ENCODE measurements around the gene MED8. TPM values are rescaled to one million over a fixed set of nuclear protein-coding genes. Genes with fewer than 3 reads are reported as not detected.

The MED8 gene
- polyA plus RNA-seq, 4 donors: 39.3 to 43.1 (median 41.2) TPM

DNA sequence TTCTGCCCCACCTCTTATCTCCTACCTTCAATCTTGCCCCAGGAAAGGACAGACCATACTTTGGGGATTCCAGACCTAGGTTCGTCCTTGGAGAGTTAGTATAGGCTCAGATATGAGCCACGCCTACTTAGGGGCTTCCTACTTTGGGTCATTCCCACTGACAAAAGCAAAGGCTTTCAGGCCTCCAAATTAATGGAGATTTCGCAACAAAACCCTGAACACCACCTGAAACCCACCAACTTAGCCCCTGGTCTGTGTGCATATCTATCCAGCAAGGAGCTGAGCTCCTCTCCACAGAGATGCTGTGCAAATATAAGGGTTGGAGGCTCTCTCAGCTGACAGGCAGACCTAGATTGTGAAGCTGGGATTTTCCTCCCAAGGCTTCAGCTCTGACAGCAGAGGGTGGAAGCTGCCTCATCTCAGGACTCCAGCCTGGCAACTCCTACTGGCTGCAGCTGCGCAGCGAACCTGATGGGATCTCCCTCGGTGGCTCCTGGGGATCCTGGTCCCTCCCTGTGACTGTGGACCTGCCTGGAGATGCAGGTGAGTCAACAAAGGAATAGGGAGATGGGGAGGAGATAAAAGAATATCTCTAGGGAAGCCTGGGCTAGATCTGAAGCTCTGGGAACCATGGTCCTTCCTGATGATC, 49.9 kb downstream of the MED8 start:
- no peak for DNase-seq (ENCODE audit: low read depth in 4 of 4, low spot score in 3 of 4)

DNA sequence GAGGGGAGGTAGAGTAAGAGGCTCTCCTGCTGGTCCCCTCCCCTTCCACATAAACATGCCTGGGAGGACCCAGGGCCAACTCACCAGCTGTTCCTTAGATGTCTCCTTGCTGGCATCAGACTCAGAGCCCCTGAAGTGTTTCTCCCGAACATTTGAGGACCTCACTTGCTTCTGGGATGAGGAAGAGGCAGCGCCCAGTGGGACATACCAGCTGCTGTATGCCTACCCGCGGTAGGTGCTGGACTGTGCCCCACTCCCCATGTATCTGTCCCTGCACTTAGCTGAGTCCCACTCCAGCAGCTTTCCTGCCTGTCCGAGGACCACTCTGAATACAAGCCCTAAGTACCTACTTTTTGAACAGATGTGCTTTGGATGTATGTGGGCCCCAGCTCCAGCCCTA, 51.6 kb downstream of the MED8 start:
- DNase-seq (ENCODE audit: low read depth in 4 of 4, low spot score in 3 of 4): no peak

DNA sequence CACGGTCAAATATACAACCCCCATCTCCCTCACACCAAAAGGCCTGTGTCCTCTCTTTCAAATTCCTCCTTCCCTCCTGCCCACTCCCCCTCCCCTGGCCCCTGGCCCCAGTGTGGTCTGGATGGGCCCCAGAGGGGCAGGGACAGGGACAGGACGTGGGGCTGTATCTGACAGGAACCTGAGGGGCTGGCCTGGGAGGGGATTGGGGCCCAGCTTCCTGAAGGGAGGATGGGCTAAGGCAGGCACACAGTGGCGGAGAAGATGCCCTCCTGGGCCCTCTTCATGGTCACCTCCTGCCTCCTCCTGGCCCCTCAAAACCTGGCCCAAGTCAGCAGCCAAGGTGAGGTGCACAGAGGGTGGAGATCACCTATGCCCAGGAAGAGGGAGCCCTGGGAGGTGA, 52.0 kb downstream of the MED8 start, which contains the start of gene MPL:
TSS of gene MPL (plus strand) at position 231 of the 400 bp plus-strand sequence. CDS start at position 262, 31 bp downstream.
- DNase-seq (ENCODE audit: low read depth in 4 of 4, low spot score in 3 of 4): no peak

DNA sequence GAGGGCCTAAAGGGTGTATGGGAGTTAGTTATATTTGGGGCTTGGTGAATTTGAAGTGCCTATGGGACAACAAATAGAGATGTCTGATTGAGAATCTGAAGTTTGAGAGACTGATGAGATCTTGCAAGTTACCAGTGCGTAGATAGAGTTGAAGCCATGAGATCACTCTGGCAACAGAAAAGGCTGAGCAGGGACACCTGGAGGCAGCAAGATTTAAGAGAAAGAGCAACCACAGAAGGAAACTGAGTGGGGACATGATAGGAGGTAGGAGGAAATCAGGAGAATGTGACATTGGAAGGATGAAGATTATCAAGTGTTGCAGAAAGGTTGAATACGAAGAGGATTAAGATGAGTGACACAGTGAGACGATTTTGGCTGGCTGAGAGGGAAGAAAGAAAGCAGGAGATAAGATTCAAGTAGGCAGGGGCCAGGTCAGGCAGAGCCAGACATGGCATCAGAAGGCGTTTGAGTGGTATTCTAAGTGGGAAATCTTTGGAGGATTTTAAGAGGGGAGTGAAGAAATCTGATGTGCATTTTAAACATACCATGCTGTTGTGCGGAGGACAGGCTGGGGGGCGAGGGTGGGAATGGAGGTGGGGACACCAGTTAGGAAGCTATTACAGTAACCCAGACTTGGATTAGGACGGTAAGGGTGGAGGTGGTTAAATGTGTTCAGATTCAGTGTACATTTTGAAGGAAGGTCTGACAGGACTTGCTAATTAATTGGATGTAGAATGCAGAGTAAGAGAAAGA, 55.0 kb downstream of the MED8 start:
- DNase-seq (ENCODE audit: low read depth in 4 of 4, low spot score in 3 of 4): no peak

Other genes starting within 250 kb of the MED8 start
- 10 to 100 TPM; 72.7 to 79.2 (median 74.3) TPM for gene EBNA1BP2, start 217.5 kb downstream of the MED8 start, polyA plus RNA-seq (ENCODE audit: insufficient read length in 4 of 4)
- 1 to 10 TPM; 2.9 to 4.1 (median 3.6) TPM for gene CFAP57, start 217.5 kb downstream of the MED8 start, polyA plus RNA-seq (ENCODE audit: insufficient read length in 4 of 4)
- gene TMEM125, start 119.8 kb downstream of the MED8 start, polyA plus RNA-seq (ENCODE audit: insufficient read length in 4 of 4): 10 to 100 TPM; 13.4 to 17.1 (median 15.7) TPM
- 10 to 100 TPM; 26.2 to 30.6 (median 28.8) TPM for gene C1orf210, start 104.2 kb downstream of the MED8 start, polyA plus RNA-seq (ENCODE audit: insufficient read length in 4 of 4)
- gene TIE1, start 88.8 kb downstream of the MED8 start, polyA plus RNA-seq (ENCODE audit: insufficient read length in 4 of 4): 10 to 100 TPM; 48.1 to 59.1 (median 54.7) TPM
- gene MPL, start 52.0 kb downstream of the MED8 start, polyA plus RNA-seq (ENCODE audit: insufficient read length in 4 of 4): under 1 TPM; 0.11 to 0.84 (median 0.50) TPM
- gene CDC20, start 30.8 kb downstream of the MED8 start, polyA plus RNA-seq (ENCODE audit: insufficient read length in 4 of 4): 10 to 100 TPM; 35.9 to 42.6 (median 38.4) TPM
- gene ELOVL1, start 21.8 kb downstream of the MED8 start, polyA plus RNA-seq (ENCODE audit: insufficient read length in 4 of 4): 10 to 100 TPM; 81.0 to 94.4 (median 86.9) TPM
- gene SZT2, start 99 bp upstream of the MED8 start, polyA plus RNA-seq (ENCODE audit: insufficient read length in 4 of 4): 10 to 100 TPM; 17.8 to 22.7 (median 20.2) TPM
- 10 to 100 TPM; 35.1 to 39.1 (median 37.9) TPM for gene HYI, start 64.1 kb upstream of the MED8 start, polyA plus RNA-seq (ENCODE audit: insufficient read length in 4 of 4)
- gene PTPRF, start 141.1 kb upstream of the MED8 start, polyA plus RNA-seq (ENCODE audit: insufficient read length in 4 of 4): 100 to 1,000 TPM; 203 to 222 (median 211) TPM